CD4-positive, alpha-beta T cell treated with Interleukin-4 for 1 hour (primary cell): ENCODE results near the gene INAVA.
"Not testable (repeated sequence)": the region's sequence is repeated elsewhere in the genome, so short reads cannot be mapped to it uniquely, and the experiment has no call there.

Experiments used
- DNase-seq, 2 donors: peaks; one replicate each; pipeline ENCODE4 v3.0.0-alpha.2; 2020 to 2022

Gene INAVA

DNA sequence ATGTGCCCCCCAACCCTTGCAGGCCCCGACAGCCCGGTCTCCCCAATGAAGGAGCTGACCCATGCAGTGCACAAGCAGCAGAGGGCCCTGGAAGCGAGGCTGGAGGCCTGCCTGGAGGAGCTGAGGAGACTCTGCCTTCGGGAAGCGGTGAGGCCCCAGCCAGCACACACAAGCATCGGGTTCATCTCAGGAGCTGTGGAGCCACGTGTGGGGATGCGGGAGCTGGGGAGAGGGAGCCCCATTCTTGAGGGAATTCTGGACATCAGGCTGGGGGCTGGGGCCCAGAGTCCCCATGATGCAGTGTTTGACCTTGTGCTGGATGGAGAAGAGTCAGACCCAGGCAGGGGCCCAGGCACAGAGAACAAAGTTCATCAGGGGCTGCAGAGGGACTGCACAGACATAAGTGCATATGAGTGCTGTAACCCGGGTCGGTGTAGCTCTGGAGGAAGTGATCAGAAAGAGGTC, 4.8 kb downstream of the INAVA start:
- no peak for DNase-seq

DNA sequence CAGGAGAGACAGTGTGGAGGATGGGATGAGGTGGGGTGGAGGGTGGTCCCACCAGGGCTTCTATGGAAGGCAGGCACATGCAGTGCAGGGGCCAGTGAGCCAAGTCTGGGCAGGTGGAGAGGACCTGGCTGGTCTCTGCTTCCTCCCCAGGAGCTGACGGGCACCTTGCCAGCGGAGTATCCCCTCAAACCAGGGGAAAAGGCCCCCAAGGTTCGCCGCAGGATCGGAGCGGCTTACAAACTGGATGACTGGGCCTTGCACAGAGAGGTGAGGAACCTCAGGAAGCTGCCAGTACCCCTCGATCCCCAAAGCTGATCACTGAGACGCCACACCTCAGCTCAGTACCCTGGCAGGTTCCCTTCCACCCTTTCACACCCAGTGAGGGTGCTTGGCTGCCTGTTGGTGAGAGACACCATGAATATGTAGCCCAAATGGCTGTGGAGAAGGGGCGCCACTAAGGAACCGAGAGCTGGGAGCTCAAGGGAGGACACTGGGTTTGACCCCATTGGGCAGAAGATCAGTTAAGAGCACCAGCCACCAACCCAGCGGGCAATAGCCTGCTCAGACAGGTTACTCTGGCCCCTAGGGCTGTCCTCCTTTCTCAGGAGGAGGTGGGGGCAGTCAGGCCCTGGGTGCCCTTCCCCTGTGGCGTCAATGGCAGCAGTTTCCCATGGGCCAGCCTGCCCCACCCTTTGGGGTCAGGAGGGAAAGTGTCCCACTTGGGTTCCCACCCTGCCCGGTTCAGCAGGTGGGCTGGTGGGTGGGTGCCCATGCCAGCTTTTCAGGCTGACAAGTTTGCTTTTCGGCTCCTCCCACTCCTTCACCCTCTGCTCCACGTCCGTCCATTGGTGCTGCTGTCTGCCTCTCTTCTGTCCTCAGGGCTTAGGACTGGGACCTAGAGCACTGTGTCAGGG, 5.5 kb downstream of the INAVA start:
- no peak for DNase-seq

GRCh38 chr1:200900877-200901276, 6.2 kb downstream of the INAVA start:
- no peak for DNase-seq

- DNase-seq, result no peak
Measured at GRCh38 chr1:200901350-200901749, 6.7 kb downstream of the INAVA start.

DNA sequence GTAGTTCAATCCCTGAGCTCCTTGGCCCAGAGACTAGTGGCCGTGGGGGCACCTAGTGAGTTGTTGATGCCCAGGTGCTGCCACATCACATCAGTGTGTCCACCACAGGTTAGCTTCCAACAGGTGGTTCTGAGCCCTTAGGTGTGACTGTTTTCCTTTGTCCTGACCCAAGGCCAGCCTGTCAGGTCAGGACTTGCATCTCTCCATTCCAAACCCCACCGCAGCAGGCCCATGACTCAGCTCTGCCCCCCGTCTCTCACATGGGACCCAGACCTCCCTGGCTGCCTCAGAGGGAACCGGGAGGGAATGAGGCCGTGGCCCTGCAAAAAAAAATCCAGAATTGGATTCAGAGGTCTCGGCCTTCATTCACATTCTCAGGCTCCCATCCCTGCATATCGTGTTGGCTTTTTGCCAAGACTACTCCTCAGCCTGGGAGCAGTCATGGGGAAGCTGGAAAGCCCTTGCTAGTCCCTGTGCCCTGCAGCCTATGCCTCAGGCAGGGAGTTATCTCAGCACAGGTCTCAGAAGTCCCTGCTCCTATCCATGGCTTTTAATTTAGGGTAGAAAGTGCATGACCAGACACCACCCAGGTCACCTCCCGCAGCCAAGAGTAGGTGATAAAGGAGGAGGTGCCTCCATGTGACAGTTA, 7.2 kb downstream of the INAVA start:
- no peak for DNase-seq

DNA sequence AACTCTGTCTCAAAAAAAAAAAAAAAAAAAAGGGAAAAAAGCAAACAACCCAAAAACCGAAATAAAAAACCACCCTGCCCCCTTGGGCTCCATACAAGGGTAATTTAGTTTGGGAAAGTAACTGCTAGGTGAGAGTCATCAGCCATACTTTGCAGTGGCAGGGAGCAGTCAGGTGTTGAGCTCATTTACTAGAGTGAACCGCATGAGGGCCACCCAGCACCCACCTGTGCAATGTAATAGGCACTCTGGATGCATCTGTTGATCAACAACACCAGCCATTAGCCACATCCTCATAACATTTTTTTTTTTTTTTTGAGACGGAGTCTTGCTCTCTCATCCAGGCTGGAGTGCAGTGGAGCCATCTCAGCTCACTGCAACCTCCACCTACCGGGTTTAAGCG, 9.1 kb downstream of the INAVA start:
- DNase-seq, result no peak

DNA sequence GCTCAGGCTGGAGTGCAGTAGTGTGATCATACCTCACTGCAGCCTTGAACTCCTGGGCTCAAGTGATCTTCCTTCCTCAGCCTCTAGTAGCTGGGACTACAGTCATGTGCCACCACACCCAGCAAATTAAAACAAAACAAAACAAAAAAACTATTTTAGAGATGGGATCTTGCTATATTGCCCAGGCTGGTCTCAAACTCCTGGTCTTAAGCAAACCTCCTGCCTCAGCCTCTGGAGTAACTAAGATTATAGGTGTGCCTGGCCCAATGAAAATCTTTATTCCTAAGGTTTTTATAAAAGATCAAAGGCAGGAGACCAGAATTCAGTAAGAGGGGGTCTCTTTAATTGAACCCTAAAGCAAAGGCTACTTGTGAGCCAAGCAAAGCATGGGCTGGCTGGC, 10.1 kb downstream of the INAVA start:
- no peak for DNase-seq

DNA sequence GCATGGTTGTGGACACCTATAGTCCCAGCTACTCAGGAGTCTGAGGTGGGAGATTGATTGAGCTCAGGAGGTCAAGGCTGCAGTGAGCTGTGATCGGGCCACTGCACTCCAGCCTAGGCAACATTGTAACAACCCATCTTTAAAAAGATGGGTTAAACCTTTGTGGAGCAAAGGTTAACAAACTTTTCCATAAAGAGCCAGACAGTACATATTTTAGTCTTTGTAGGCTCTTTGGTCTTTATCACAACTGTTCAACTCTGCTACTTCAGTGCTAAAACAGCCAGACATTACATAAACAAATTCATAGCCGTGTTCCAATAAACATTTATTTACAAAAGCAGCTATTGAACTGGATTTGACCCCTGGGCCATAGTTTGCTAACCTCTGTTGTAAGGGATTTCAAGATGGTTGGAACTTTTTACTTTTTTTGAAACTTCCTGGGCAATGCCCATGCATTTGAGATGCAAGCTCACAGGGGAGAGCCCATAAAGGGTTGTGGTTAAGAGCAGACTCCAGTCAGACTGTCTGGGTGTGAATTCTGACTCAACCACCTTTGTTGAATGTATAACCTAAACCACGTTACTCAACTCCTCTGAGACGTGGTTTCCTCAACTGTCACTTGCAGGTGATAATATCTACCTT, 10.8 kb downstream of the INAVA start:
- DNase-seq, result peak; percentile 45 to 69

DNA sequence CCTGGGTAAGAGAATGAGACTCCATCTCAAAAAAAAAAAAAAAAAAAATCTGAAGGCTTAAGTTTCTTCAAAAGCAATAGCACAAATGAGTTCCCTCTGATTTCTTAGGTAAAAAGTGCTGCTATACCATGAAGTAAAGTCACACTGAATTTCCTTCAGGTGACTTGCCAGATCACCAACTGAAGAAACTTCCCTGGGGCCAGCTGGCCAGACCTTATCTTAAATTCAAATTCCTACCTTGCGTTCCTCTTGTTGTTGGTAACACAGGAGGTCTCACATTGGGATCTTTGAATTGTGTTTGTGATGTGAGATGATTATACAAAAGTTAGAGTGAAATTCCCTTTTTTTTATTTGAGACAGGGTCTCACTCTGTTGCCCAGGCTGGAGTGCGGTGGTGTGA, 11.8 kb downstream of the INAVA start:
- DNase-seq, result no peak

DNA sequence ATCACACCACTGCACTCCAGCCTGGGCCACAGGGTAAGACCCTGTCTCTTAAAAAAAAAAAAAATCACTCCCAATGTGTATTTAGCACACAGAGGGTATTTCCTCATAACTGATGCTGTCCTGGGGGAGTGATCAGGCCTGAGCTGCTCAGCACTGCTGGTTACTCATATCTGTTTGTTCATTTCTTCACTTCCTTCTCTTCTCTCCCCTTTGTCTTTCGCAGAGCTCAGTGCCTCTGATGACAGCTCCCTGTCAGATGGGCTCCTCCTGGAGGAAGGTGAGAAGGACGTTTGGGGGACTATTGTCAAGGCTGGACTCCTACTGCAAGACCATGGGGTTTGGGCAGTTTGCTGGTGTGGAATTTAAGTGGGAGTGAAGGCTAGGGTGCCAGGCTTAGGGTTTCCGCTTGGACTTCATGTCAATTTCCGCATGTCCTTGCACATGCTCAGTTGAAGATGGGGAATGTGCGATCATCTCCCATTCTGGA, 13.0 kb downstream of the INAVA start:
- no peak for DNase-seq

GRCh38 chr1:200908191-200908868, 13.6 kb downstream of the INAVA start:
- DNase-seq, result no peak

DNA sequence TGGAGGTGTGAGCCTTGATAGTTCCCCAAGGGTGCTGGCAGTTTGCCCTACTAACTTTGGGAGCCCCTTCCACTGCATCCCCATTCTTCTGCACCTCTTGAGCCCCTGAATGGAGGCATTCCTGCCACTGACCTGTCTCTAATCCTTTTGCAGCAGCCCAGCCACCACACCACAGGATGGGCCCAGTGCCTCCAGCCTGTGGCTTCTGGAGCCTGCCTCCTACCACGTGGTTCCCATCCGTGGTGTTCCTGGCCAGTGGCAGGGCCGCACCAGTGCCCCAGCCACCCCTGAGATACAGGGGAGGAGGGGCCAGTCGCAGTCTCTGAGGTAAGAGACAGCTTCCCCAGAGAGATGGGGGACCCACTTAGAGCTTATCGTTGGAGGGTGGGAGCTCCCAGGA, 14.4 kb downstream of the INAVA start:
- no peak for DNase-seq

GRCh38 chr1:200909757-200910239, 15.1 kb downstream of the INAVA start:
- no peak for DNase-seq

- no peak for DNase-seq
Measured at GRCh38 chr1:200911361-200911760, 16.7 kb downstream of the INAVA start.

GRCh38 chr1:200911936-200912335, 17.2 kb downstream of the INAVA start:
- DNase-seq, result not testable (repeated sequence)

- DNase-seq, result no peak
Measured at GRCh38 chr1:200912737-200913407, 18.2 kb downstream of the INAVA start.

GRCh38 chr1:200916152-200916551, 21.5 kb downstream of the INAVA start:
- DNase-seq, result no peak

- DNase-seq, result no peak
Measured at GRCh38 chr1:200916681-200917080, 22.0 kb downstream of the INAVA start.

DNA sequence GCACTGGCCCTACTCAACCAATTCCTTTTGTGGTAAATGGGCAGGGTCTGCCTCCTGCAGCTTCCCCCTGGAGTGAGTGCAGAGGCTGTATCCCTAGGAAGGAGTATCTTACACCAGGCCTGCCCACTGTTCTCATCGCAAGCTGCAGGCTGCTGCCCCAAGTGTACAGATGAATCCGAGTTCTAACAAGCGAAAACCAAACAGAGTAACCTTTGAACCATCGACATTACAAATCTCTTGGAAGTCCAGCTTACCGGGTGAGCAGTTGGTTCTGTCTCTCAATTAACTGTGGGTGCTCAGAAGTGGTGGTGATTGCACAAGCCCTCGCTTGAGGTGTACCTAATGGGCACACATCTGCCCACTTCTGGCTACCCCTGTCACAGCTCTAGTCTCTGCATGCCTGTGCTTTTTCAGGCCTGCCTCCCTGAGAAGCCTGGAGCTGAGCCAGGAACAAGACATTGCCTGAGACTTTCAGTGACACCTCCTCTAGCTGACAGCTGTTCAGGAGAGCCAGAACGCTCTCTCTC, 22.7 kb downstream of the INAVA start:
- no peak for DNase-seq

- no peak for DNase-seq
Measured at GRCh38 chr1:200918006-200918405, 23.3 kb downstream of the INAVA start.

DNA sequence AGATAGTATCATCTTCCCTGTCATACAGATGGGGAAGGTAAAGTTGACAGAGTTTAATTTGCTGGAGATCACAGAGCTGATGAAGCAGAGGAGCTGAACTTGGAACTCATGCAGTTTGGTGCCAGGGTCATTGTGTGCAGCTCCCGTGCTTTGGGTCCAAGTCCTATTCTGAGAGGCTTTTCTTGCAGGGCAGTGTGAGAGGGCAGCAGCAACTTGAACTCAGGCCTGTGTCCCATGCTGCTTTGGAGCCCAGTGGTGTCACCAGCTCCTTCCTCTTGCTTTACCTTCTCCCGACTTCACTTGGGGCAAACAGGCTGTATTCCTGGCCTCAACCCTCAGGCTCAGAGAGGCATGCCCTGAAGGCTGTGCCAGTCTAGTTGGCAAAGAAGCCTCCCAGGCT, 24.7 kb downstream of the INAVA start:
- no peak for DNase-seq

DNA sequence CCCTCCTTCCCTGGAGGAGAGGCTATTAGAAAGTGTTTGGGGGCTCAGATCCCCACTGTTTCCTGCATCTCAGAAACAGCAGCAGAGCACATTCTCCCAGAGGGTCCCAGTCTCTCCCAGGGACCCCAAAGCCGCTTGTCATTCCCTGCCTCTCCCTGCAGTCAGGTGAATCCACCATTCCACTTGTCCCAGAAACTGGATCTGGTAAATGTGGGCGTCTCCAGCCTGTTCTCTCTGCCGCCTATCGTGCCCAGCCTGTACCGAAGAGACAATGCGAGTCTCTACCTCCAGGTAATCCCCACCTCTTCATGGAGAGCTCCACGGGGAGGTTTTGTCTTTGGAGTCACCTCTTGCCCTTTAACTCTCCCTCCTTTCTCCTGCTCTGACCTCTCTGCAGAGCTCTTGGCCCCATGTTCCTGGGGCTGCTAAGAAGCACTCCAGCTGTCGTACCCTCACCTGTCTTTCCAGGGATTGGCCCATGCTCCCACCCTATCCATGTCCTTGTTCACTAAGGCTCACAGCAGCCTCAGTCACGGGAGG, 26.9 kb downstream of the INAVA start:
- DNase-seq, result no peak
